ENCODE results near the gene PLEKHH1.

The PLEKHH1 gene

GRCh38 chr14:67510836-67511235 lies 22.3 kb upstream of the PLEKHH1 start:
- DNase-seq (ENCODE audit: low read depth), result no peak

- DNase-seq (ENCODE audit: low read depth), result no peak
These were observed 20.4 kb upstream of the PLEKHH1 start for GRCh38 chr14:67512463-67513310.

GRCh38 chr14:67513631-67514108 lies 19.4 kb upstream of the PLEKHH1 start:
- DNase-seq (ENCODE audit: low read depth), result no peak

GRCh38 chr14:67514203-67514607 lies 18.9 kb upstream of the PLEKHH1 start:
- DNase-seq (ENCODE audit: low read depth), result no peak

- DNase-seq (ENCODE audit: low read depth), result peak; percentile 13
These were observed 18.3 kb upstream of the PLEKHH1 start for GRCh38 chr14:67514650-67515385.

- DNase-seq (ENCODE audit: low read depth), result peak; percentile 18
These were observed 17.6 kb upstream of the PLEKHH1 start for GRCh38 chr14:67515386-67516079.

- no peak for DNase-seq (ENCODE audit: low read depth)
These were observed 16.4 kb upstream of the PLEKHH1 start for GRCh38 chr14:67516676-67517075.

GRCh38 chr14:67517083-67517482 lies 16.0 kb upstream of the PLEKHH1 start:
- no peak for DNase-seq (ENCODE audit: low read depth)

- no peak for DNase-seq (ENCODE audit: low read depth)
These were observed 13.7 kb upstream of the PLEKHH1 start for GRCh38 chr14:67519406-67519805.

GRCh38 chr14:67520482-67520881 lies 12.6 kb upstream of the PLEKHH1 start:
- no peak for DNase-seq (ENCODE audit: low read depth)

- DNase-seq (ENCODE audit: low read depth), result no peak
These were observed 10.8 kb upstream of the PLEKHH1 start for GRCh38 chr14:67522270-67522669.

- no peak for DNase-seq (ENCODE audit: low read depth)
These were observed 9.1 kb upstream of the PLEKHH1 start for GRCh38 chr14:67523764-67524633.

- no peak for DNase-seq (ENCODE audit: low read depth)
These were observed 8.5 kb upstream of the PLEKHH1 start for GRCh38 chr14:67524634-67524963.

- DNase-seq (ENCODE audit: low read depth), result no peak
These were observed 7.7 kb upstream of the PLEKHH1 start for GRCh38 chr14:67525389-67525788.

GRCh38 chr14:67526181-67526580 lies 6.9 kb upstream of the PLEKHH1 start:
- no peak for DNase-seq (ENCODE audit: low read depth)

- DNase-seq (ENCODE audit: low read depth), result no peak
These were observed 6.2 kb upstream of the PLEKHH1 start for GRCh38 chr14:67526676-67527459.

- DNase-seq (ENCODE audit: low read depth), result no peak
These were observed 5.3 kb upstream of the PLEKHH1 start for GRCh38 chr14:67527756-67528155.

GRCh38 chr14:67528276-67528675 lies 4.8 kb upstream of the PLEKHH1 start:
- no peak for DNase-seq (ENCODE audit: low read depth)

GRCh38 chr14:67529947-67530935 lies 2.8 kb upstream of the PLEKHH1 start:
- no peak for DNase-seq (ENCODE audit: low read depth)

GRCh38 chr14:67532606-67532997 lies 488 bp upstream of the PLEKHH1 start:
- no peak for DNase-seq (ENCODE audit: low read depth)

Data from activated T-helper 1 cell treated with Interleukin-2 at 50 U/mL for 16 hours (primary cell).